K562 (cell line): ENCODE data around the gene FAM53A. TPM values are rescaled to one million over a fixed set of nuclear protein-coding genes. Genes with fewer than 3 reads are reported as not detected.

Source experiments
- ATAC-seq: fragments of 200-7000 bp; cut with Tn5 transposase; 3 replicates; pipeline ENCODE4 v1.9.1; 2020; ENCODE audit warnings: moderate library complexity
- BruUV-seq: library from RNA; stranded (reverse); fragments of 400-500 nt; replicated peaks from 2 replicates; lab custom pipeline; 2021; lab: Mats Ljungman, UMichigan
- CTCF ChIA-PET: fragments of 300-600 bp; formaldehyde crosslinking; extraction: SDS; loops from one replicate; lab custom pipeline; 2021; ENCODE audit warnings: low intra/inter-chr PET ratio; lab: Yijun Ruan, JAX
- POLR2A ChIA-PET: fragments of 300-600, 350-650 bp; sonication (Branson Sonifier 250); formaldehyde crosslinking; extraction: SDS; loops from one replicate; lab custom pipeline; 2021; ENCODE audit warnings: antibody characterized with exemption, inconsistent platforms; lab: Yijun Ruan, JAX
- DNase-seq, 4 experiments: peaks; one replicate each; pipeline versions ENCODE4 v3.0.0 to v3.0.0-alpha.2; 2011 to 2018; ENCODE audit warnings: low spot score in 3 of 4, mixed read lengths in 3 of 4; ENCODE audit errors: extremely low read depth in 1 of 4
- FAIRE-seq: peaks from 2 replicates; lab custom pipeline; 2011; peaks lifted over from hg19 to GRCh38; lab: Jason Lieb, UNC
- H2AFZ ChIP-seq: 2 replicates; pipeline ENCODE4 v1.6.0; 2011; ENCODE audit warnings: low read depth, low read length, control low read depth, inconsistent platforms
- H3K27ac ChIP-seq: fragments of 200-600 bp; 3 replicates; pipeline ENCODE4 v1.8.0; 2011; ENCODE audit warnings: low read depth, mild to moderate bottlenecking, control low read depth, inconsistent platforms, low read length, moderate library complexity, mixed read lengths; ENCODE audit errors: extremely low read depth
- H3K27me3 ChIP-seq, 2 experiments: fragments of 300-600 bp in 1 of 2; 2 replicates in 1 of 2; 3 replicates in 1 of 2; pipeline versions ENCODE4 v1.6.0 to v1.8.0; 2011; ENCODE audit warnings: inconsistent platforms in 2 of 2, low read length in 2 of 2, mild to moderate bottlenecking in 1 of 2, mixed read lengths in 1 of 2, moderate library complexity in 1 of 2; ENCODE audit not compliant: control insufficient read depth in 2 of 2, insufficient read depth in 2 of 2
- H3K36me3 ChIP-seq: fragments of 300-600 bp; 3 replicates; pipeline ENCODE4 v1.8.0; 2011; ENCODE audit warnings: mild to moderate bottlenecking, low read length, inconsistent platforms; ENCODE audit not compliant: control insufficient read depth, insufficient read depth
- H3K4me1 ChIP-seq, 2 experiments: fragments of 200-600 bp in 1 of 2; replicated peaks in 1 of 2; 2 replicates in 1 of 2; 3 replicates in 1 of 2; pipeline versions ENCODE4 v1.5.1 to v1.8.0; 2011; ENCODE audit warnings: inconsistent platforms in 2 of 2, low read length in 2 of 2, mild to moderate bottlenecking in 1 of 2, mixed read lengths in 1 of 2, moderate library complexity in 1 of 2; ENCODE audit not compliant: control insufficient read depth in 2 of 2, insufficient read depth in 2 of 2
- H3K4me2 ChIP-seq: 2 replicates; pipeline ENCODE4 v1.6.1; 2011; ENCODE audit warnings: low read length, control low read depth, inconsistent platforms, mixed read lengths; ENCODE audit not compliant: insufficient read depth
- H3K4me3 ChIP-seq: fragments of 200-600 bp; sonication (generic), shearing (Covaris generic); 2 replicates; pipeline ENCODE4 v1.5.1; 2016; ENCODE audit warnings: control low read depth, inconsistent platforms
- H3K79me2 ChIP-seq: fragments of 200-600 bp; 3 replicates; pipeline ENCODE4 v1.8.0; 2011; ENCODE audit warnings: low read length, inconsistent platforms; ENCODE audit not compliant: control insufficient read depth, insufficient read depth
- H3K9ac ChIP-seq, 2 experiments: 2 replicates each; pipeline versions ENCODE4 v1.6.0 to v1.6.1; 2011; ENCODE audit warnings: low read depth in 2 of 2, low read length in 2 of 2, control low read depth in 1 of 2, inconsistent platforms in 1 of 2, mild to moderate bottlenecking in 1 of 2, mixed read lengths in 1 of 2; ENCODE audit not compliant: insufficient read depth in 1 of 2
- H3K9me1 ChIP-seq: one replicate; pipeline ENCODE4 v1.6.0; 2011; ENCODE audit warnings: inconsistent platforms, mild to moderate bottlenecking, low read length, moderate library complexity; ENCODE audit not compliant: control insufficient read depth, insufficient read depth
- H3K9me3 ChIP-seq: replicated peaks from 2 replicates; pipeline ENCODE4 v1.5.1; 2011; ENCODE audit warnings: low read depth, low read length, inconsistent platforms; ENCODE audit not compliant: control insufficient read depth, insufficient read depth
- H4K20me1 ChIP-seq: replicated peaks from 2 replicates; pipeline ENCODE4 v1.6.1; 2011; ENCODE audit warnings: low read length, inconsistent platforms, mixed read lengths; ENCODE audit not compliant: control insufficient read depth, insufficient read depth
- BMI1 ChIP-seq: fragments of 150-350 bp; IDR thresholded peaks from 2 replicates; pipeline ENCODE4 v1.6.1; 2014; ENCODE audit warnings: low read length
- DACH1 ChIP-seq: fragments of 450-650 bp; IDR thresholded peaks from 2 replicates; pipeline ENCODE4 v1.6.1; 2018; ENCODE audit not compliant: partially characterized antibody
- EGR1 ChIP-seq: fragments of 450-650 bp; conservative IDR thresholded peaks from 2 replicates; pipeline ENCODE4 v1.6.1; 2017; ENCODE audit warnings: mild to moderate bottlenecking
- HNRNPUL1 ChIP-seq: fragments of 200-400 bp; formaldehyde crosslinking; IDR thresholded peaks from 2 replicates; pipeline ENCODE4 v1.6.1; 2017; ENCODE audit warnings: low read length
- MAFG ChIP-seq: fragments of 450-650 bp; conservative IDR thresholded peaks from 2 replicates; pipeline ENCODE4 v1.6.1; 2016; ENCODE audit warnings: missing genetic modification characterization, missing compliant biosample characterization
- NR2C2 ChIP-seq, 2 experiments: fragments of 200-800 bp in 1 of 2; sonication (Bioruptor generic) in 1 of 2; sonication (generic) in 1 of 2; formaldehyde crosslinking in 1 of 2; IDR thresholded peaks; 2 replicates each; pipeline versions ENCODE4 v1.6.1 to v1.8.0; 2016 to 2022; ENCODE audit warnings: mild to moderate bottlenecking in 1 of 2, missing compliant biosample characterization in 1 of 2, missing genetic modification characterization in 1 of 2, missing genetic modification reagents in 1 of 2
- PTRF ChIP-seq: fragments of 450-650 bp; IDR thresholded peaks from 2 replicates; pipeline ENCODE4 v1.6.1; 2016; ENCODE audit warnings: mild to moderate bottlenecking, missing genetic modification characterization, missing compliant biosample characterization
- RB1 ChIP-seq: fragments of 450-650 bp; IDR thresholded peaks from 2 replicates; pipeline ENCODE4 v1.6.1; 2017; ENCODE audit warnings: low read depth, mild to moderate bottlenecking
- SRSF3 ChIP-seq: fragments of 200-400 bp; formaldehyde crosslinking; IDR thresholded peaks from 2 replicates; pipeline ENCODE4 v1.6.1; 2016; ENCODE audit warnings: mild to moderate bottlenecking, low read length, moderate library complexity; ENCODE audit not compliant: insufficient read depth
- ZNF277 ChIP-seq: fragments of 250-450 bp; sonication (Bioruptor Pico); IDR thresholded peaks from 2 replicates; pipeline ENCODE4 v1.8.0; 2022; ENCODE audit warnings: inconsistent platforms, mild to moderate bottlenecking, moderate library complexity, borderline replicate concordance
- ZNF395 ChIP-seq: fragments of 200-800 bp; sonication (Bioruptor generic); IDR thresholded peaks from 2 replicates; pipeline ENCODE4 v1.6.1; 2017; ENCODE audit warnings: missing genetic modification characterization, missing compliant biosample characterization
- WGBS: fragments of 100-300 bp; shearing (Covaris generic); methylation state at CpG from one replicate; pipeline ENCODE4 v1.1.6; 2016; ENCODE audit warnings: low coverage, mixed read lengths; ENCODE audit not compliant: insufficient coverage; ENCODE audit errors: missing lambda C conversion rate; 5-methylcytosine and 5-hydroxymethylcytosine counted together
- in situ Hi-C: fragments of 300-500 bp; cut with MboI; formaldehyde crosslinking; loops from 4 replicates; pipeline ENCODE4 v1.15.0; 2018; ENCODE audit warnings: inconsistent platforms, mixed read lengths
- intact Hi-C: fragments of 100-400 bp; cut with micrococcal nuclease; formaldehyde crosslinking; loops from 2 replicates; pipeline ENCODE4 v1.14.2; 2022
- polyA plus RNA-seq, 8 experiments: library from polyadenylated mRNA; depleted of rRNA in 4 of 8; stranded (reverse) in 5 of 8; unstranded in 3 of 8; fragments of >200 nt; fragmentation: Nextera tagmentation in 2 of 8; fragmentation: Illumina TruSeq in 1 of 8; extraction: Ambion mirVana in 2 of 8; extraction: Trizol in 1 of 8; gene quantifications; 2 replicates each; pipeline versions ENCODE4 v1.2.1 to v1.2.3, GENCODE V29; 2011 to 2014; ENCODE audit warnings: inconsistent platforms in 1 of 8, missing spikeins in 1 of 8
- total RNA-seq, 7 experiments: library from RNA; depleted of rRNA in 6 of 7; stranded (reverse); fragments of >200 nt in 6 of 7; fragmentation: Illumina TruSeq in 2 of 7; extraction: Trizol in 2 of 7; gene quantifications; 2 replicates each; pipeline versions ENCODE4 v1.2.1 to v1.2.3, GENCODE V29; 2011 to 2021; ENCODE audit warnings: low replicate concordance in 1 of 7

FAM53A gene
- total and polyA plus RNA-seq, 9 of the 15 experiments (the other 6 are each of a cell fraction or from before 2014, with no cell fraction given): 0.53 to 2.7 (median 1.4) TPM; not detected in 2

GRCh38 chr4:1668488-1668840, 15.6 kb downstream of the FAM53A start:
- Histone ChIP-seq H4K20me1 (no peaks in the 10 kb centered on the region), H3K79me2 (no peaks in the 10 kb centered on the region), H3K9me3 (no peaks in the 10 kb centered on the region), H3K27me3 (no peaks in the 10 kb centered on the region), H3K4me2 (no peak overlapping the region), H3K9me1 (no peaks in the 10 kb centered on the region), H2AFZ (no peak overlapping the region), H3K4me3 (no peak overlapping the region), H3K27ac (no peak overlapping the region), H3K4me1 (peaks cover 0 to 31% of the 10 kb centered on the region in 2 experiments; a peak in 2 of 5 replicates), H3K9ac (peak overlapping the region in 1 of 2 experiments; percentile 33; a peak in 1 of 4 replicates), H3K36me3 (no peaks in the 10 kb centered on the region)
- CTCF ChIA-PET: no interaction called here
- WGBS: 59% methylated on average over 7 of the region's 8 CpGs
- FAIRE-seq (no peak), ATAC-seq (no peak), DNase-seq (no peak)
- BruUV-seq: no TSS peak
- intact Hi-C loops: no loop called here
- 0 out of 2 replicates have a peak, but pooled peaks have one; percentile 23 for TF ChIP-seq EGR1
- TF ChIP-seq ZNF277 (CRISPR knock-in tag): no peak
- in situ Hi-C loops: no loop called here
- POLR2A ChIA-PET: no interaction called here

GRCh38 chr4:1667273-1667672, 16.8 kb downstream of the FAM53A start:
- H3K4me2 ChIP-seq: no peak overlapping the region
- WGBS: 51% methylated on average over 10 of the region's 15 CpGs
- H3K4me3 ChIP-seq: no peak overlapping the region
- H3K9me1 ChIP-seq: no peaks in the 10 kb centered on the region
- TF ChIP-seq SRSF3: no peak
- no peak for TF ChIP-seq RB1
- no peak for TF ChIP-seq BMI1
- no peak for TF ChIP-seq HNRNPUL1
- no peak for TF ChIP-seq PTRF (tag)
- TF ChIP-seq DACH1: no peak
- no peak for TF ChIP-seq NR2C2 (CRISPR knock-in tag; IDR thresholded peaks at IDR 0.05)
- no peak for TF ChIP-seq NR2C2 (tag; IDR thresholded peaks at IDR 0.05)
- no peak for TF ChIP-seq ZNF395 (CRISPR knock-in tag)
- no peak for TF ChIP-seq MAFG (tag)
- TF ChIP-seq, all 486 proteins: peak for 0
- H4K20me1 ChIP-seq: no peaks in the 10 kb centered on the region
- POLR2A ChIA-PET: interaction anchor here (0.7 to 1.1 kb wide), 2 partner anchors 24 to 118 kb away, joined by 3 to 4 read pairs; no protein-coding TSS in a partner anchor
- intact Hi-C loops: no loop called here
- no TSS peak for BruUV-seq
- in situ Hi-C loops: no loop called here
- H3K27ac ChIP-seq: no peak overlapping the region
- no peak overlapping the region for H2AFZ ChIP-seq
- peaks cover 0 to 31% of the 10 kb centered on the region in 2 experiments; a peak in 2 of 5 replicates for H3K4me1 ChIP-seq
- no peaks in the 10 kb centered on the region for H3K9me3 ChIP-seq
- FAIRE-seq (no peak), ATAC-seq (no peak), DNase-seq (no peak)
- H3K79me2 ChIP-seq: no peaks in the 10 kb centered on the region
- H3K27me3 ChIP-seq: no peaks in the 10 kb centered on the region
- H3K36me3 ChIP-seq: no peaks in the 10 kb centered on the region
- CTCF ChIA-PET: no interaction called here
- H3K9ac ChIP-seq: no peak overlapping the region; a peak in 1 of 4 replicates
